PC-3 (cell line): ENCODE results near the gene UBE2L3.

Experiments used
- CTCF ChIP-seq: fragments of 300-600 bp; sonication (generic); conservative IDR thresholded peaks from 2 replicates; pipeline ENCODE4 v1.5.1; 2017; ENCODE audit warnings: antibody characterized with exemption, low read depth, mild to moderate bottlenecking, low read length
- EZH2phosphoT487 ChIP-seq: fragments of 300-600 bp; sonication (generic); IDR thresholded peaks from 2 replicates; pipeline ENCODE4 v1.6.1; 2018; ENCODE audit warnings: mild to moderate bottlenecking, antibody characterized with exemption, low read length, borderline replicate concordance

- TF ChIP-seq CTCF (no peak), EZH2phosphoT487 (no peak)
Measured at GRCh38 chr22:21665047-21665851, 97.7 kb downstream of the UBE2L3 start.
